ENCODE measurements around the gene LRRC56.

The LRRC56 gene

DNA sequence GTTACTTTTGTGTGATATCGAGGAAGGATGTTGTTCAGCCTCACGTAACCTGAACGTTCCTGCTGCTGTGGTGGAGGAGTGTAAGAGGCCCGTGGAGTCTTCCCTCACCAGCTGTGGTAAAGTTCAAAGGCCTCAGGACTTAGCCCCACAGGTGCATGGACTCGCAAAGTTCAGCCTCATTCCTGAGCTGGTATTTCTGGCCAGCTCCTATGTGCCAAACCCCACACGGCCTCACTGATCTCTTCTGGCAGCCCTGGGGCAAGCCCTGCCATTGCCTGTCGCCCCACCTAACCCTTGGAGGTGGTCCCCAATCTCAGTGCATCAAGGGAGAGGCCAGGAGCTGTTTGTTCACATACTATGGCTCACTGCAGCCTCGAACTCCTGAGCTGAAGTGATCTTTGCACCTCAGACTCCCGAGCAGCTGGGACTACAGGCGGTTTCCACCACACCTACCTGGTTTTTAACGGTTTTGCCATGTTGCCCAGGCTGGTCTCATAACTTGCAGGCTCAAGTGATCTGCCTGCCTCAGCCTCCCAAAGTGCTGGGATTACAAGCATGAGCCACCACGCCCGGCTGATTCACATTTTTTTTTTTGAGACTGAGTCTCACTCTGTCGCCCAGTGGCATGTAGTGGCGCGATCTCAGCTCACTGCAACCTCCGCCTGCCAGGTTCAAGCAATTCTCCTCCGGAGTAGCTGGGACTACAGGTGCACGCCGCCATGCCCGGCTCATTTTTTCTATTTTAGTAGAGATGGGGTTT is 41.1 kb downstream of the LRRC56 start:
- peak overlapping the region; percentile 91 for H3K4me3 ChIP-seq (replicated peaks; ENCODE audit: low read depth, low read length)
- DNase-seq (ENCODE audit: low read depth): no peak
- TF ChIP-seq, protein P1, sequence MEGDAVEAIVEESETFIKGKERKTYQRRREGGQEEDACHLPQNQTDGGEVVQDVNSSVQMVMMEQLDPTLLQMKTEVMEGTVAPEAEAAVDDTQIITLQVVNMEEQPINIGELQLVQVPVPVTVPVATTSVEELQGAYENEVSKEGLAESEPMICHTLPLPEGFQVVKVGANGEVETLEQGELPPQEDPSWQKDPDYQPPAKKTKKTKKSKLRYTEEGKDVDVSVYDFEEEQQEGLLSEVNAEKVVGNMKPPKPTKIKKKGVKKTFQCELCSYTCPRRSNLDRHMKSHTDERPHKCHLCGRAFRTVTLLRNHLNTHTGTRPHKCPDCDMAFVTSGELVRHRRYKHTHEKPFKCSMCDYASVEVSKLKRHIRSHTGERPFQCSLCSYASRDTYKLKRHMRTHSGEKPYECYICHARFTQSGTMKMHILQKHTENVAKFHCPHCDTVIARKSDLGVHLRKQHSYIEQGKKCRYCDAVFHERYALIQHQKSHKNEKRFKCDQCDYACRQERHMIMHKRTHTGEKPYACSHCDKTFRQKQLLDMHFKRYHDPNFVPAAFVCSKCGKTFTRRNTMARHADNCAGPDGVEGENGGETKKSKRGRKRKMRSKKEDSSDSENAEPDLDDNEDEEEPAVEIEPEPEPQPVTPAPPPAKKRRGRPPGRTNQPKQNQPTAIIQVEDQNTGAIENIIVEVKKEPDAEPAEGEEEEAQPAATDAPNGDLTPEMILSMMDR (IDR thresholded peaks at IDR 0.05; ENCODE audit: low read length, missing control alignments): no peak

DNA sequence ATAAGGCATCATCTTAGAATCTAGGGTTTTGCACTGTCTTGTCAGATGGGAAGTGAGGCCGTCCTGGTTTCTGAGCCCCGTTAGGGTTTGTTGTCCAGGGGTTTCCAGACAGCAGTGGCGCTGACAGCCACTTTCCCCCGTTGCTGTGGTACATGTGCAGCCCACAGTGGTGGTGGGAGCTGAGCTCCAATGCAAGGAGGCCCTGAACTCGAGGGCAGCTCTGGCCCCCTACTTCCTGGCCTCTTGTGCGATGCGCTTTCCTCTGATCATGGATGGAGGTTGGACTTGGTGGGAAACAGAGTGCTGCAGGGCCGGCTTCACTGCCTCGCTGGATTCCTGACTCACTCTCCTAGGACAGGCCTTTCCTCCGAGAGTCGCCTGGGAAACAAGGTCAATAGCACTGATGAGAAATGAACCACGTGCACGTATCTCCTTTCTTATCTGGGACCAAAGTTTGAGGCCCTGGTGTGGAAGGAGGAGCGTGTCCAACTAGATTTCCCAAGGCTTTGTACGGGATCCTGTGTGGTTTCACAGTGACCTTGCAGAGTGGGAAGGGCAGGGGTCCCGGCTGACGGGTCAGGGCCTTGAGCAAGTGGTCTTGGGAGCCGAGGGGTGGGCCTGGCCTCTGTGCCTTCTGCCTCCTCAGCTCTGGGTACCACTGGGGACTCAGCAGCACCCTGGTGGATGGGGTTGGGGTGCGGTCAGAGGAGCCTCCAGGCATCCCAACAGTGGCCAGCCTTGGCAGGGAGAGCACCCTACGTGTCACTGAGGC is 42.7 kb downstream of the LRRC56 start:
- DNase-seq (ENCODE audit: low read depth): peak; percentile 16
- TF ChIP-seq, protein P1 (IDR thresholded peaks at IDR 0.05; ENCODE audit: low read length, missing control alignments): no peak
- H3K4me3 ChIP-seq (replicated peaks; ENCODE audit: low read depth, low read length): no peak overlapping the region

DNA sequence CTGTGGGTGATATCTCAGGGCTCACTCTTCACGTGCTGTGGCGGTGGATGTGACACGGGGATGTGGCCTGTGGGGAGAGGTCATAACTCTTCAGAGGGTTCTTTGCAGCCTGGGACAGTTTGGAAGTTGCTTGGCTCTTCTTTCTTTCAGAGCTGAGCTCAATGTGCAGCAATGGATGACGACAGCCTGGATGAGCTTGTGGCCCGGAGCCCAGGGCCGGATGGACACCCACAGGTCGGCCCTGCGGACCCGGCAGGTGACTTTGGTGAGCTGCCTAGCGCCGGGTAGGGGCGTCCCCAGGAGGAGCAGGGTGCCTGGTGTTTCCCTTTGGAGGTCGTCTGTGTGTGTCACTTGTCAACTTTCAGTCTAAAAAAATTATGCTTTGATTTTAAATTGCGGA is 44.0 kb downstream of the LRRC56 start:
- H3K4me3 ChIP-seq (replicated peaks; ENCODE audit: low read depth, low read length): no peak overlapping the region
- TF ChIP-seq, protein P1 (IDR thresholded peaks at IDR 0.05; ENCODE audit: low read length, missing control alignments): no peak
- DNase-seq (ENCODE audit: low read depth): no peak

DNA sequence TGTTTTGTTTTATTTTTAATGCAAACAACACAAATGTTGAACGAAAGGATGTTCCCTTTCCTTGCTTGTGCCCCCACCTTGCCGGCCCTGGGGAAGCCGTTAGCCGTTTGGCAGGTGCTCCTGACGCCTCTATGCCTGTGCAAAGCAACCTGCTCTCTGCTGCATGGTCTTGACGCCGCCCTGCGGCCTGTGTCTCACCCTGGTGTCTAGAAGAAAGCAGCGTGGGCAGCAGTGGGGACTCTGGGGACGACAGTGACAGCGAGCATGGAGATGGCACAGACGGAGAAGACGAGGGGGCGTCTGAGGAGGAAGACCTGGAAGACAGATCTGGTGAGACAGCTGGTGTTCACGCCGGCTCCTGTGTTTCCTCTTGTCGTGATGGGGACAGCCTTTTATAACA is 44.4 kb downstream of the LRRC56 start:
- no peak overlapping the region for H3K4me3 ChIP-seq (replicated peaks; ENCODE audit: low read depth, low read length)
- no peak for DNase-seq (ENCODE audit: low read depth)
- TF ChIP-seq, protein P1 (IDR thresholded peaks at IDR 0.05; ENCODE audit: low read length, missing control alignments): no peak

DNA sequence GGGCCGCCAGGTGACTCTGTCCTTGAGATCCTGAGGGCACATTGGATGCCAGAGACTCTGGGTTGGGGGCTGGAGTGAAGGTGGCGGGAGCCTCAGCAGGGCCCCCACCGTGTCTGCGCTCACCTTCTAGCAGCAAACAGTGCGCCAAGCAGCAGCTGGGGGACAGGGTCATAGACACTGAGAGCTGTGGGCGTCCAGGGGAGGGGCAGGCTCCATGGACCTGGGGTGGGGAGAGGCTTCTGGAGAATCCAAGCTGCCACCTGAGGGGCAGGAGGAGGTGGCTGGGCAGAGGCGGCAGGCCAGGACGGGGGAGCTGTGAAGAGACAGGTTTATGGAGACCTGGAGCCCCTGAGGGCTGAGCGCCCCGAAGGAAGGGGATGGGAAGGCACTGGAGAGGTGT is 47.0 kb downstream of the LRRC56 start:
- H3K4me3 ChIP-seq (replicated peaks; ENCODE audit: low read depth, low read length): no peak overlapping the region
- no peak for DNase-seq (ENCODE audit: low read depth)
- TF ChIP-seq, protein P1 (IDR thresholded peaks at IDR 0.05; ENCODE audit: low read length, missing control alignments): no peak

DNA sequence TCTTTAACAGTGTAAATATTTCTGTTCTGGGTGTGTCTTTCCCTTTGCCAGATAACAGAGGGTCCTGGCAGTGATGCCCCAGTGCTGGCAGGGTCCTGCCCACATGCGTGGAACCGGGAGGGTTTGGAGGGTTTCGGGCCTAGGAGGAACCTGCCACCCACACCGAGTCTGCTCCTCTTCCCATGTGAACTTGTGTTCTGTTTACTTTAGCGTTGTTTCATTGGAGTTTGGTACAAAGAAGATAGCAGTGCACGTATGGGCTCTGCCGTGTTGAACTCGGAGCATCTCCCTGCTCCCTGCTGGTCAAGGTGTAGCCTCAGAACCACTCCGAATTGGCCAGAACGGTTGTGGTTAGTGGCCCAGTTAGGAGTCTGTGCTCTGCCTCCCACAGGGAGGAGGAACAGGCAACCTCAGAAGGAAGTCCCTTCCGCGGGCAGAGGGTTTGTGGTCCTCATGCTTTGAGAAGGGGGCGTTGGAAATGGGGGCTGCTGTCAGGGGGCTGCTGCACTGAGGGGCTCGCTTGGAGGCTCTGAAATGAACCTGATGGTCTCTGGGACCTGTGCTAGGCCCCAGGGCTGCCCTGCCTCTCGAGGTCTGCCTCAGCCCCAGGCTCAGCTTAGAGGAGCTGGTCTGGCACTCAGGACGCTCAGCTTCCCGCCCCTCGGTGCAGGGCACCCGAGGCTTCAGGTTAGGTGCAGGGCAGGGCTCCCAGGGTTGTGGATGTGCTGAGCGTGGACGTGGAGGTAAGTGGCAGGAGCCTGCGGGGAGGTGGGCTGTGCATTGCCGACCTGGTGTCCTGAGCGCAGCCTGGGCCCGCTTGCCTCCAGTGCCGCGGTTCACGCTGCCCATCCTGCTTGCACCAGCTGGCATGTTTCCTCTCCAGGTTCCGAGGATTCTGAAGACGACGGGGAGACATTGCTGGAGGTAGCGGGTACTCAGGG is 49.3 kb downstream of the LRRC56 start:
- H3K4me3 ChIP-seq (replicated peaks; ENCODE audit: low read depth, low read length): no peak overlapping the region
- no peak for DNase-seq (ENCODE audit: low read depth)
- TF ChIP-seq, protein P1 (IDR thresholded peaks at IDR 0.05; ENCODE audit: low read length, missing control alignments): no peak

Data from fibroblast of pulmonary artery (primary cell).